SK-N-SH treated with all-trans-retinoic acid at 6 μM for 48 hours (cell line): Measurements from ENCODE around the gene PTCD1.
"Not testable (repeated sequence)": the region's sequence is repeated elsewhere in the genome, so short reads cannot be mapped to it uniquely, and the experiment has no call there.

Experiments used
- ATAC-seq: fragments of 200-7000 bp; cut with Tn5 transposase; 3 replicates; pipeline ENCODE4 v1.9.1; 2020; ENCODE audit warnings: mild to moderate bottlenecking, moderate library complexity
- ARNTL ChIP-seq: fragments of 450-650 bp; formaldehyde crosslinking; IDR thresholded peaks from 2 replicates; pipeline ENCODE4 v1.5.0; 2020; ENCODE audit warnings: low read depth, mild to moderate bottlenecking, moderate library complexity, borderline replicate concordance
- BACH2 ChIP-seq: fragments of 250-450 bp; sonication (Bioruptor Pico); IDR thresholded peaks from 2 replicates; pipeline ENCODE4 v1.9.0; 2021; ENCODE audit warnings: mild to moderate bottlenecking, borderline replicate concordance
- GLIS3 ChIP-seq: fragments of 250-450 bp; sonication (Bioruptor Pico); IDR thresholded peaks from 2 replicates; pipeline ENCODE4 v1.5.0; 2020; ENCODE audit warnings: mild to moderate bottlenecking, moderate library complexity
- ISL1 ChIP-seq: fragments of 250-450 bp; sonication (Bioruptor Pico); IDR thresholded peaks from 2 replicates; pipeline ENCODE4 v2.1.2; 2022; ENCODE audit warnings: mild to moderate bottlenecking, moderate library complexity
- OSR1 ChIP-seq: fragments of 250-450 bp; sonication (Bioruptor Pico); IDR thresholded peaks from 2 replicates; pipeline ENCODE4 v1.8.0; 2022; ENCODE audit warnings: moderate library complexity, mild to moderate bottlenecking, inconsistent platforms
- PPARA ChIP-seq: fragments of 250-450 bp; sonication (Bioruptor Pico); IDR thresholded peaks from 2 replicates; pipeline ENCODE4 v1.5.0; 2020; ENCODE audit warnings: mild to moderate bottlenecking, borderline replicate concordance
- RARB ChIP-seq: fragments of 250-450 bp; sonication (Bioruptor Pico); IDR thresholded peaks from 2 replicates; pipeline ENCODE4 v1.8.0; 2021; ENCODE audit warnings: mild to moderate bottlenecking, moderate library complexity
- SNAI2 ChIP-seq: fragments of 250-450 bp; sonication (Bioruptor Pico); IDR thresholded peaks from 2 replicates; pipeline ENCODE4 v1.5.0; 2020; ENCODE audit warnings: mild to moderate bottlenecking, moderate library complexity
- TCF4 ChIP-seq: fragments of 250-450 bp; sonication (Bioruptor Pico); IDR thresholded peaks from 2 replicates; pipeline ENCODE4 v1.8.0; 2021; ENCODE audit warnings: mild to moderate bottlenecking, moderate library complexity, borderline replicate concordance
- TOX ChIP-seq: fragments of 250-450 bp; sonication (Bioruptor Pico); IDR thresholded peaks from 2 replicates; pipeline ENCODE4 v1.8.0; 2021; ENCODE audit warnings: mild to moderate bottlenecking, moderate library complexity, borderline replicate concordance
- ZC3H10 ChIP-seq: fragments of 250-450 bp; sonication (Bioruptor Pico); IDR thresholded peaks from 2 replicates; pipeline ENCODE4 v1.5.1; 2021; ENCODE audit warnings: mild to moderate bottlenecking, moderate library complexity
- ZFP3 ChIP-seq: fragments of 250-450 bp; sonication (Bioruptor Pico); IDR thresholded peaks from 2 replicates; pipeline ENCODE4 v1.5.0; 2020; ENCODE audit warnings: mild to moderate bottlenecking, moderate library complexity
- ZFP30 ChIP-seq: fragments of 450-650 bp; formaldehyde crosslinking; IDR thresholded peaks from 2 replicates; pipeline ENCODE4 v1.5.0; 2022; ENCODE audit warnings: mild to moderate bottlenecking, moderate library complexity
- ZNF565 ChIP-seq: fragments of 450-650 bp; formaldehyde crosslinking; conservative IDR thresholded peaks from 2 replicates; pipeline ENCODE4 v1.5.0; 2020; ENCODE audit warnings: low read depth, mild to moderate bottlenecking, moderate library complexity
- ZNF70 ChIP-seq: fragments of 450-650 bp; formaldehyde crosslinking; IDR thresholded peaks from 2 replicates; pipeline ENCODE4 v1.5.0; 2020; ENCODE audit warnings: mild to moderate bottlenecking, moderate library complexity
- TF ChIP-seq, protein P1 (sequence below): fragments of 250-450 bp; sonication (Bioruptor Pico); IDR thresholded peaks from 2 replicates; pipeline ENCODE4 v1.5.1; 2021; ENCODE audit warnings: mild to moderate bottlenecking, moderate library complexity
- TF ChIP-seq, protein P2 (sequence below): fragments of 250-450 bp; sonication (Bioruptor Pico); IDR thresholded peaks from 2 replicates; pipeline ENCODE4 v1.5.0; 2020; ENCODE audit warnings: mild to moderate bottlenecking, moderate library complexity
- TF ChIP-seq, protein P3 (sequence below): fragments of 250-450 bp; sonication (Bioruptor Pico); IDR thresholded peaks from 2 replicates; pipeline ENCODE4 v1.8.0; 2020; ENCODE audit warnings: mild to moderate bottlenecking, moderate library complexity, borderline replicate concordance
- TF ChIP-seq, protein P4 (sequence below): fragments of 250-450 bp; sonication (Bioruptor Pico); IDR thresholded peaks from 2 replicates; pipeline ENCODE4 v1.5.1; 2020; ENCODE audit warnings: low read depth, mild to moderate bottlenecking, moderate library complexity

PTCD1 gene

DNA sequence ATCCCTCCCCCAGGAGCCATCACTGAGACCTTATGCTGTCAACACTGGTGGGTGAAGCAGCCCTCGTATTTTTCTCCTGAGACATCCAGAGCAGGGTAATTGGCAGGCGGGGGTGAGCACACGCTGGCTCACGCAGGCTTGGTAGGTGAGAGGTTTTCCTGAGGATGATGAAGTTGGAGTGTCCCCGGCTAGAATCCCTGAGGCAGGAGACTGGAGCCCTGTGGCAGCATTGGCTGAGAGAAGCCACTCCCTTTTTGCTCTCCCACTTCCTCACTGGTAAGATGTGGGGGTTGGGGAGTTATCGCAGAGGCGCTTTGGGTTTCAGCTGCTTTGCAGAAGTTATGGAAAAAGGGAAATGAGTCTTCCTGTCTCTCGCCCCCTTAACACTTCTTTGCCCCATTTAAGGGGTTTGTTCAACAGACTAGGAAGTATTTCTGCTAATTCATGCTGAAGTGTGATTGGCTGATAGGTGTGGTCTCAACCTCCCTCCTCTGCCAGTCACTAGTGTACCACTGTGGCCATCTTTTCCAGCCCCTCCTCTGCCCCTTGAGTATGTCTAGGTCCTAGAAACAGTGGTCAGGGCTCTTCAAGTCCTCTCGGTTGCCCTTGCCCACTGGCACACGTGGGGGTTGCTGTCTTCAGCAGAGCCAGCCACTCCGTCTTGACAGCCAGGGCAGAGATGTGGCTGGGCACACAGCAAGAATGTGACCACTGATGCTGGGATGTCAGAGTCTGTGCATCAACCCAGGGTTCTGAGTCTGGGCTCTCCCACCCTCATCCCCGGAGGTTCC, 58.4 kb downstream of the PTCD1 start:
- TF ChIP-seq, protein P1, sequence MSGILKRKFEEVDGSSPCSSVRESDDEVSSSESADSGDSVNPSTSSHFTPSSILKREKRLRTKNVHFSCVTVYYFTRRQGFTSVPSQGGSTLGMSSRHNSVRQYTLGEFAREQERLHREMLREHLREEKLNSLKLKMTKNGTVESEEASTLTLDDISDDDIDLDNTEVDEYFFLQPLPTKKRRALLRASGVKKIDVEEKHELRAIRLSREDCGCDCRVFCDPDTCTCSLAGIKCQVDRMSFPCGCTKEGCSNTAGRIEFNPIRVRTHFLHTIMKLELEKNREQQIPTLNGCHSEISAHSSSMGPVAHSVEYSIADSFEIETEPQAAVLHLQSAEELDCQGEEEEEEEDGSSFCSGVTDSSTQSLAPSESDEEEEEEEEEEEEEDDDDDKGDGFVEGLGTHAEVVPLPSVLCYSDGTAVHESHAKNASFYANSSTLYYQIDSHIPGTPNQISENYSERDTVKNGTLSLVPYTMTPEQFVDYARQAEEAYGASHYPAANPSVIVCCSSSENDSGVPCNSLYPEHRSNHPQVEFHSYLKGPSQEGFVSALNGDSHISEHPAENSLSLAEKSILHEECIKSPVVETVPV (CRISPR knock-in tag): no peak
- TF ChIP-seq TOX (no peak), GLIS3 (CRISPR knock-in tag) (no peak), TCF4 (CRISPR knock-in tag) (no peak), PPARA (CRISPR knock-in tag) (no peak)
- no peak for ATAC-seq

DNA sequence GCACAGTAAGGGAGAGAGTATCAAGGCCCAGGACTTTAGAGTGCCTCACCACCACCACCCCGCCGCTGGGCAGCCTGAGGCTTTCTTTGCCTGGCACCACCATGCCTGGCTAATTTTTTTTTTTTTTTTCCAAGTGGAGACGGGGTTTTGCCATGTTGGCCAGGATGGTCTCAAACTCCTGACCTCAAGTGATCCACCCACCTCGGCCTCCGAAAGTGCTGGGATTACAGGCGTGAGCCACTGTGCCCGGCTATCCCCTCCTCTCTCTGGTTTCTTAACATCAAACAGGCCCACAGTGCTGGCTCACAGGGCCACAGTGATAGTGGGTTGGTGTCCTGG, 58.9 kb downstream of the PTCD1 start:
- ATAC-seq: not testable (repeated sequence)

DNA sequence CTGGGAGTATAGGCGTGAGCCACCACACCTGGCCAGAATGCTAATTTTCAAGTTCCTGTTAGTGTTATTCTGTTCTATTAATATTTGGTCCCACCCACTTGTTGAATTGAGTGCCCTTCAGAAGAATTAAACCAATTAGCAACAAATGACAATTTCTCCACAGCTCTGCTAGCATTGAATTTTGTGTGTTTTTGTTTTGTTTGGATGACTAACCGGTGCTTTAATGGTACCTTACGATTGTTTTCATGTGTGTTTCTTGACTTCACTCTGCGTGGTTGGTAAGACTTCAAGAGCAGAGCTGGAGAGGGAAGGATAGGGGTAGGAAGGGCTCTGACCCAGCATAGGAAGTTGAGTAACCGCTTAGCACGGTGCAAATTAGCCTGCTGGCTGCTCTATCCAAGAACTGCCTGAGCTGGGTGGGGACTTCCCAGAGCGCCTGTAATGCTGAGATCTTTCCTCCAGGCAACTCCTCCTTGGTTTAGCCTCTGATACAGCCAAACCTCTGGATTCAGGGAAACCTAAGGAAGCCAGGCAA, 59.5 kb downstream of the PTCD1 start:
- peak; percentile 3; the same call in 1 of the 3 replicates for ATAC-seq
- TF ChIP-seq OSR1 (CRISPR knock-in tag) (no peak), ZFP30 (CRISPR knock-in tag) (no peak), ZC3H10 (CRISPR knock-in tag) (no peak), ZFP3 (no peak), ZNF565 (CRISPR knock-in tag) (no peak), TCF4 (CRISPR knock-in tag) (no peak), PPARA (CRISPR knock-in tag) (no peak)
- TF ChIP-seq, protein P2, sequence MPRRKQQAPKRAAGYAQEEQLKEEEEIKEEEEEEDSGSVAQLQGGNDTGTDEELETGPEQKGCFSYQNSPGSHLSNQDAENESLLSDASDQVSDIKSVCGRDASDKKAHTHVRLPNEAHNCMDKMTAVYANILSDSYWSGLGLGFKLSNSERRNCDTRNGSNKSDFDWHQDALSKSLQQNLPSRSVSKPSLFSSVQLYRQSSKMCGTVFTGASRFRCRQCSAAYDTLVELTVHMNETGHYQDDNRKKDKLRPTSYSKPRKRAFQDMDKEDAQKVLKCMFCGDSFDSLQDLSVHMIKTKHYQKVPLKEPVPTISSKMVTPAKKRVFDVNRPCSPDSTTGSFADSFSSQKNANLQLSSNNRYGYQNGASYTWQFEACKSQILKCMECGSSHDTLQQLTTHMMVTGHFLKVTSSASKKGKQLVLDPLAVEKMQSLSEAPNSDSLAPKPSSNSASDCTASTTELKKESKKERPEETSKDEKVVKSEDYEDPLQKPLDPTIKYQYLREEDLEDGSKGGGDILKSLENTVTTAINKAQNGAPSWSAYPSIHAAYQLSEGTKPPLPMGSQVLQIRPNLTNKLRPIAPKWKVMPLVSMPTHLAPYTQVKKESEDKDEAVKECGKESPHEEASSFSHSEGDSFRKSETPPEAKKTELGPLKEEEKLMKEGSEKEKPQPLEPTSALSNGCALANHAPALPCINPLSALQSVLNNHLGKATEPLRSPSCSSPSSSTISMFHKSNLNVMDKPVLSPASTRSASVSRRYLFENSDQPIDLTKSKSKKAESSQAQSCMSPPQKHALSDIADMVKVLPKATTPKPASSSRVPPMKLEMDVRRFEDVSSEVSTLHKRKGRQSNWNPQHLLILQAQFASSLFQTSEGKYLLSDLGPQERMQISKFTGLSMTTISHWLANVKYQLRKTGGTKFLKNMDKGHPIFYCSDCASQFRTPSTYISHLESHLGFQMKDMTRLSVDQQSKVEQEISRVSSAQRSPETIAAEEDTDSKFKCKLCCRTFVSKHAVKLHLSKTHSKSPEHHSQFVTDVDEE: no peak

DNA sequence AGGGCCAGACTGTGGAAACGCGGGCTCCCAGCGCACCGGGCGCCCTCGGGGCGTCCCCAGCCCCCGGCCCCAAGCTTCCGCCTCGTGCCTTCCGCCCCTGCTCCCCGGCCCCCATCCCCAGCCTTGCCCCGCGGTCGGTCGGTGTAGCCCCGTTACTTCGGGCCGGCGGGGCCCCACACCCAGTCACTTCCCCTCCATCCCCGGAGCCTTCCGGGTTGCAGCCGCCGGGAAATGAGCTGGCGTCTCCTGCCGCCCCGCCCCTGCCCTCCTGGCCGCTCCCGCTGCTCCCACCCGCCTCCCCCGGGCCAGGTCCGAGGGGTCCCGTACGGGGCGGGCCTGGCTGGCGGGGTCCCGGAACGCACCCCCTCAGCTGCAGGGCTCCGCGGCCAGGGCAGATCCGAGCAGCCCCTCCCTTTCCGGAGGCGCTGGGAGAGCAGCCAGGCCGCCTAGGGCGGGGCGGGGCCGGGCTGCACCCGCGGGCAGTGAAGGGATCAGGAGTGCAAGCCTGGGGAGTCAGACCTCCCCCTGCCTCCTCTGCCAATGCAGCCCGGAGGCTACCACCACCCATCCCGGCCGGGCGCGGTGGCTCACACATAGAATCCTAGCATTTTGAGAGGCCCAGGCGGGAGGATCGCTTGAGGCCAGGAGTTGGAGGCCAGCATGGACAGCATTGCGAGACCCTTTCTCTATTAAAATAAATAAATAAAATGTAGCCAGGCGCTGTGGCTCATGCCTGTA, 63.4 kb downstream of the PTCD1 start:
- ATAC-seq: peak; percentile 77
- TF ChIP-seq, protein P3, sequence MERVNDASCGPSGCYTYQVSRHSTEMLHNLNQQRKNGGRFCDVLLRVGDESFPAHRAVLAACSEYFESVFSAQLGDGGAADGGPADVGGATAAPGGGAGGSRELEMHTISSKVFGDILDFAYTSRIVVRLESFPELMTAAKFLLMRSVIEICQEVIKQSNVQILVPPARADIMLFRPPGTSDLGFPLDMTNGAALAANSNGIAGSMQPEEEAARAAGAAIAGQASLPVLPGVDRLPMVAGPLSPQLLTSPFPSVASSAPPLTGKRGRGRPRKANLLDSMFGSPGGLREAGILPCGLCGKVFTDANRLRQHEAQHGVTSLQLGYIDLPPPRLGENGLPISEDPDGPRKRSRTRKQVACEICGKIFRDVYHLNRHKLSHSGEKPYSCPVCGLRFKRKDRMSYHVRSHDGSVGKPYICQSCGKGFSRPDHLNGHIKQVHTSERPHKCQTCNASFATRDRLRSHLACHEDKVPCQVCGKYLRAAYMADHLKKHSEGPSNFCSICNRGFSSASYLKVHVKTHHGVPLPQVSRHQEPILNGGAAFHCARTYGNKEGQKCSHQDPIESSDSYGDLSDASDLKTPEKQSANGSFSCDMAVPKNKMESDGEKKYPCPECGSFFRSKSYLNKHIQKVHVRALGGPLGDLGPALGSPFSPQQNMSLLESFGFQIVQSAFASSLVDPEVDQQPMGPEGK: 0 out of 2 replicates have a peak, but pooled peaks have one; percentile 40
- TF ChIP-seq ZNF70 (CRISPR knock-in tag) (peak; percentile 53; the same call in 1 of the 2 replicates), PPARA (CRISPR knock-in tag) (no peak), SNAI2 (CRISPR knock-in tag) (0 out of 2 replicates have a peak, but pooled peaks have one; percentile 20), TOX (no peak), BACH2 (CRISPR knock-in tag) (no peak), ARNTL (no peak), ISL1 (CRISPR knock-in tag) (no peak), ZFP30 (CRISPR knock-in tag) (0 out of 2 replicates have a peak, but pooled peaks have one; percentile 2), RARB (CRISPR knock-in tag) (no peak), ZNF565 (CRISPR knock-in tag) (no peak)
- TF ChIP-seq, protein P2: no peak
- TF ChIP-seq, protein P1 (CRISPR knock-in tag): no peak
- TF ChIP-seq, protein P4, sequence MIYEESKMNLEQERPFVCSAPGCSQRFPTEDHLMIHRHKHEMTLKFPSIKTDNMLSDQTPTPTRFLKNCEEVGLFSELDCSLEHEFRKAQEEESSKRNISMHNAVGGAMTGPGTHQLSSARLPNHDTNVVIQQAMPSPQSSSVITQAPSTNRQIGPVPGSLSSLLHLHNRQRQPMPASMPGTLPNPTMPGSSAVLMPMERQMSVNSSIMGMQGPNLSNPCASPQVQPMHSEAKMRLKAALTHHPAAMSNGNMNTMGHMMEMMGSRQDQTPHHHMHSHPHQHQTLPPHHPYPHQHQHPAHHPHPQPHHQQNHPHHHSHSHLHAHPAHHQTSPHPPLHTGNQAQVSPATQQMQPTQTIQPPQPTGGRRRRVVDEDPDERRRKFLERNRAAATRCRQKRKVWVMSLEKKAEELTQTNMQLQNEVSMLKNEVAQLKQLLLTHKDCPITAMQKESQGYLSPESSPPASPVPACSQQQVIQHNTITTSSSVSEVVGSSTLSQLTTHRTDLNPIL (CRISPR knock-in tag): no peak
